B cell (primary cell): ENCODE data around the gene RNF32.

Experiments
- CTCF ChIP-seq: fragments of 200-600 bp; IDR thresholded peaks from one replicate; pipeline ENCODE4 v1.8.0; 2022; ENCODE audit warnings: antibody characterized with exemption, mild to moderate bottlenecking
- EZH2 ChIP-seq: IDR thresholded peaks from 2 replicates; pipeline ENCODE4 v1.6.1; 2012; ENCODE audit warnings: borderline replicate concordance, low read depth, mild to moderate bottlenecking, moderate library complexity, low read length; ENCODE audit not compliant: insufficient read depth, poor library complexity, severe bottlenecking

- no peak for TF ChIP-seq CTCF
- TF ChIP-seq EZH2: no peak
Measured at GRCh38 chr7:156676263-156676662, 35.7 kb downstream of the RNF32 start.
